ENCODE data around the gene CARS1.

DNA sequence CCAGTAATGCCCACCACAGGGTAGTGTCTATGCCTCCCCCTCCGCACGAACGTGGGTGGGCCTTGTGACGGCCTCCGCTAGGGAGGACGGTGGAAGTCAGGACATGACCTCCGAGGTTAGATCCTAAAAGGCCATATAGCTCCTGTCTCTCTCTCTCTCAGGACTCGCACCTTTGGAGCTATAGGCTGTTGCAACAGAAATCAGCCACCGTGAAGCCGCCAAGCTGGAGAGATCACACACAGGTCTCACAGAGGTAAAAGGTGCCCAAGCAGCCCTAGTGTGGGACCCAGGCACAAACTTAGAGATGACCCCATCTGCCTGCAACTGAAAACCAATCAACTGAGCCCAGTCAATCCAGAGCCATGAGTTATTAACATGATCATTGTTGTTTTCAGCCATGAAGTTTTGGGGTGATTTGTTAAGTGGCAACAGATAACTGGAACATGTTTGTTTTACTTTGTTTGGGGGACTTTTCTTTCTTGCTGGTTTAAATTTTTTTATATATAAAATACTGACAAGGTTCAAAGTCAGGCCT, 57.7 kb downstream of the CARS1 start:
- TF ChIP-seq, protein P1, sequence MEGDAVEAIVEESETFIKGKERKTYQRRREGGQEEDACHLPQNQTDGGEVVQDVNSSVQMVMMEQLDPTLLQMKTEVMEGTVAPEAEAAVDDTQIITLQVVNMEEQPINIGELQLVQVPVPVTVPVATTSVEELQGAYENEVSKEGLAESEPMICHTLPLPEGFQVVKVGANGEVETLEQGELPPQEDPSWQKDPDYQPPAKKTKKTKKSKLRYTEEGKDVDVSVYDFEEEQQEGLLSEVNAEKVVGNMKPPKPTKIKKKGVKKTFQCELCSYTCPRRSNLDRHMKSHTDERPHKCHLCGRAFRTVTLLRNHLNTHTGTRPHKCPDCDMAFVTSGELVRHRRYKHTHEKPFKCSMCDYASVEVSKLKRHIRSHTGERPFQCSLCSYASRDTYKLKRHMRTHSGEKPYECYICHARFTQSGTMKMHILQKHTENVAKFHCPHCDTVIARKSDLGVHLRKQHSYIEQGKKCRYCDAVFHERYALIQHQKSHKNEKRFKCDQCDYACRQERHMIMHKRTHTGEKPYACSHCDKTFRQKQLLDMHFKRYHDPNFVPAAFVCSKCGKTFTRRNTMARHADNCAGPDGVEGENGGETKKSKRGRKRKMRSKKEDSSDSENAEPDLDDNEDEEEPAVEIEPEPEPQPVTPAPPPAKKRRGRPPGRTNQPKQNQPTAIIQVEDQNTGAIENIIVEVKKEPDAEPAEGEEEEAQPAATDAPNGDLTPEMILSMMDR (IDR thresholded peaks at IDR 0.05; ENCODE audit: insufficient read depth, low read length): no peak
- no peak for TF ChIP-seq POLR2AphosphoS5 (IDR thresholded peaks at IDR 0.05; ENCODE audit: low read depth)
- TF ChIP-seq, protein P2, sequence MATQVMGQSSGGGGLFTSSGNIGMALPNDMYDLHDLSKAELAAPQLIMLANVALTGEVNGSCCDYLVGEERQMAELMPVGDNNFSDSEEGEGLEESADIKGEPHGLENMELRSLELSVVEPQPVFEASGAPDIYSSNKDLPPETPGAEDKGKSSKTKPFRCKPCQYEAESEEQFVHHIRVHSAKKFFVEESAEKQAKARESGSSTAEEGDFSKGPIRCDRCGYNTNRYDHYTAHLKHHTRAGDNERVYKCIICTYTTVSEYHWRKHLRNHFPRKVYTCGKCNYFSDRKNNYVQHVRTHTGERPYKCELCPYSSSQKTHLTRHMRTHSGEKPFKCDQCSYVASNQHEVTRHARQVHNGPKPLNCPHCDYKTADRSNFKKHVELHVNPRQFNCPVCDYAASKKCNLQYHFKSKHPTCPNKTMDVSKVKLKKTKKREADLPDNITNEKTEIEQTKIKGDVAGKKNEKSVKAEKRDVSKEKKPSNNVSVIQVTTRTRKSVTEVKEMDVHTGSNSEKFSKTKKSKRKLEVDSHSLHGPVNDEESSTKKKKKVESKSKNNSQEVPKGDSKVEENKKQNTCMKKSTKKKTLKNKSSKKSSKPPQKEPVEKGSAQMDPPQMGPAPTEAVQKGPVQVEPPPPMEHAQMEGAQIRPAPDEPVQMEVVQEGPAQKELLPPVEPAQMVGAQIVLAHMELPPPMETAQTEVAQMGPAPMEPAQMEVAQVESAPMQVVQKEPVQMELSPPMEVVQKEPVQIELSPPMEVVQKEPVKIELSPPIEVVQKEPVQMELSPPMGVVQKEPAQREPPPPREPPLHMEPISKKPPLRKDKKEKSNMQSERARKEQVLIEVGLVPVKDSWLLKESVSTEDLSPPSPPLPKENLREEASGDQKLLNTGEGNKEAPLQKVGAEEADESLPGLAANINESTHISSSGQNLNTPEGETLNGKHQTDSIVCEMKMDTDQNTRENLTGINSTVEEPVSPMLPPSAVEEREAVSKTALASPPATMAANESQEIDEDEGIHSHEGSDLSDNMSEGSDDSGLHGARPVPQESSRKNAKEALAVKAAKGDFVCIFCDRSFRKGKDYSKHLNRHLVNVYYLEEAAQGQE (IDR thresholded peaks at IDR 0.05; ENCODE audit: insufficient replicate concordance, low read depth): no peak
- no peak for TF ChIP-seq SPI1 (IDR thresholded peaks at IDR 0.05; ENCODE audit: borderline replicate concordance, low read depth)

Measured in HL-60 (cell line).